Liver (tissue), 3 donors: ENCODE data around the gene ADAMTS16.

Source experiments
- HNF4G ChIP-seq: IDR thresholded peaks from 2 replicates; pipeline ENCODE4 v1.6.1; 2016; ENCODE audit warnings: antibody characterized with exemption
- YY1 ChIP-seq: IDR thresholded peaks from 2 replicates; pipeline ENCODE4 v1.6.1; 2016; ENCODE audit warnings: antibody characterized with exemption, mild to moderate bottlenecking
- TF ChIP-seq, protein P1 (sequence below): fragments of 150-350 bp; IDR thresholded peaks from 2 replicates; pipeline ENCODE4 v1.5.1; 2017; ENCODE audit warnings: improper control_type of control experiment, low read depth, low read length; ENCODE audit not compliant: missing input control
- TF ChIP-seq, protein P2 (sequence below): IDR thresholded peaks from 2 replicates; pipeline ENCODE4 v1.6.1; 2016; ENCODE audit warnings: antibody characterized with exemption, mild to moderate bottlenecking
- donor health status: healthy.
- donor health status: healthy.

DNA sequence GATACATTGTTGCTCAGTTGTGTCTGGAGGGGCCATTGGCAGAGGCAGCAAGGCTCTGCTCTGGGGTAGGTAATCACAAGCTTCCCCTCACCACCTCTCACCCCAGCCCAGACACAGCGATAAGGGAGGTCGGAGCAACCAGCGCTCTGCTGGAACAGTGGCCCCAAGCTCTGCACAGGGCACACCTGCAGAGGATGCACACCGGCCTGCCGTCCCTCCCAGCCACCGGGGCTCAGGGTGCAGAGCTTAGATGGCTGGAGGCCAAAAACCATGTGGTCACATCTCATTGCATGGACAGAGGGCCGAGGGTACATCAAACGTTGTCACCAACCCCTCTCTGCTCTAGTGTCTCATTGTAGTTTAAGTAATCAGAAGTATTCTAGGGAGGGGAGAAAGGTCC lies 187.0 kb downstream of the ADAMTS16 start:
- TF ChIP-seq HNF4G, result no peak
- no peak for TF ChIP-seq YY1
- TF ChIP-seq, protein P1, sequence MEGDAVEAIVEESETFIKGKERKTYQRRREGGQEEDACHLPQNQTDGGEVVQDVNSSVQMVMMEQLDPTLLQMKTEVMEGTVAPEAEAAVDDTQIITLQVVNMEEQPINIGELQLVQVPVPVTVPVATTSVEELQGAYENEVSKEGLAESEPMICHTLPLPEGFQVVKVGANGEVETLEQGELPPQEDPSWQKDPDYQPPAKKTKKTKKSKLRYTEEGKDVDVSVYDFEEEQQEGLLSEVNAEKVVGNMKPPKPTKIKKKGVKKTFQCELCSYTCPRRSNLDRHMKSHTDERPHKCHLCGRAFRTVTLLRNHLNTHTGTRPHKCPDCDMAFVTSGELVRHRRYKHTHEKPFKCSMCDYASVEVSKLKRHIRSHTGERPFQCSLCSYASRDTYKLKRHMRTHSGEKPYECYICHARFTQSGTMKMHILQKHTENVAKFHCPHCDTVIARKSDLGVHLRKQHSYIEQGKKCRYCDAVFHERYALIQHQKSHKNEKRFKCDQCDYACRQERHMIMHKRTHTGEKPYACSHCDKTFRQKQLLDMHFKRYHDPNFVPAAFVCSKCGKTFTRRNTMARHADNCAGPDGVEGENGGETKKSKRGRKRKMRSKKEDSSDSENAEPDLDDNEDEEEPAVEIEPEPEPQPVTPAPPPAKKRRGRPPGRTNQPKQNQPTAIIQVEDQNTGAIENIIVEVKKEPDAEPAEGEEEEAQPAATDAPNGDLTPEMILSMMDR, result no peak
- TF ChIP-seq, protein P2, sequence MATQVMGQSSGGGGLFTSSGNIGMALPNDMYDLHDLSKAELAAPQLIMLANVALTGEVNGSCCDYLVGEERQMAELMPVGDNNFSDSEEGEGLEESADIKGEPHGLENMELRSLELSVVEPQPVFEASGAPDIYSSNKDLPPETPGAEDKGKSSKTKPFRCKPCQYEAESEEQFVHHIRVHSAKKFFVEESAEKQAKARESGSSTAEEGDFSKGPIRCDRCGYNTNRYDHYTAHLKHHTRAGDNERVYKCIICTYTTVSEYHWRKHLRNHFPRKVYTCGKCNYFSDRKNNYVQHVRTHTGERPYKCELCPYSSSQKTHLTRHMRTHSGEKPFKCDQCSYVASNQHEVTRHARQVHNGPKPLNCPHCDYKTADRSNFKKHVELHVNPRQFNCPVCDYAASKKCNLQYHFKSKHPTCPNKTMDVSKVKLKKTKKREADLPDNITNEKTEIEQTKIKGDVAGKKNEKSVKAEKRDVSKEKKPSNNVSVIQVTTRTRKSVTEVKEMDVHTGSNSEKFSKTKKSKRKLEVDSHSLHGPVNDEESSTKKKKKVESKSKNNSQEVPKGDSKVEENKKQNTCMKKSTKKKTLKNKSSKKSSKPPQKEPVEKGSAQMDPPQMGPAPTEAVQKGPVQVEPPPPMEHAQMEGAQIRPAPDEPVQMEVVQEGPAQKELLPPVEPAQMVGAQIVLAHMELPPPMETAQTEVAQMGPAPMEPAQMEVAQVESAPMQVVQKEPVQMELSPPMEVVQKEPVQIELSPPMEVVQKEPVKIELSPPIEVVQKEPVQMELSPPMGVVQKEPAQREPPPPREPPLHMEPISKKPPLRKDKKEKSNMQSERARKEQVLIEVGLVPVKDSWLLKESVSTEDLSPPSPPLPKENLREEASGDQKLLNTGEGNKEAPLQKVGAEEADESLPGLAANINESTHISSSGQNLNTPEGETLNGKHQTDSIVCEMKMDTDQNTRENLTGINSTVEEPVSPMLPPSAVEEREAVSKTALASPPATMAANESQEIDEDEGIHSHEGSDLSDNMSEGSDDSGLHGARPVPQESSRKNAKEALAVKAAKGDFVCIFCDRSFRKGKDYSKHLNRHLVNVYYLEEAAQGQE, result no peak
